ENCODE data around the gene RAB35.

Gene RAB35

DNA sequence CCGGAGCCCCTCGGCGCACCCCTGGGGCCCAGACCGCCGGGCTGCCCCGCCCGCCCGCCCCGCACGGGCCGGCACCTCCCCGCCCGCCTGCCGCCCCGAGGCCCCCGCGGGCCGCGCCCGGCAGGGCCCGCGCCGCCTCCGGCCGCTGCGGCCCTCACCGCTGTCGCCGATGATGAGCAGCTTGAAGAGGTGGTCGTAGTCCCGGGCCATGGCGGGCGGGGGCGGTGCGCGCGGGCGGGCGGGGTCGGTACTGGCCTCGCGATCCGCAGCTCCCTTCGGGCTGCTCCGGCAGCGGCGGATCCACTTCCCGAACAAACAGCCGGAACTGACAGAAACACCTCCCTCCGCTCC is at the start of gene RAB35:
RAB35 (minus strand) TSS at position 313 of the 351 bp plus-strand sequence; CDS start at position 210, 103 bp downstream.
- DNase-seq (ENCODE audit: low spot score), result peak; percentile 99

DNA sequence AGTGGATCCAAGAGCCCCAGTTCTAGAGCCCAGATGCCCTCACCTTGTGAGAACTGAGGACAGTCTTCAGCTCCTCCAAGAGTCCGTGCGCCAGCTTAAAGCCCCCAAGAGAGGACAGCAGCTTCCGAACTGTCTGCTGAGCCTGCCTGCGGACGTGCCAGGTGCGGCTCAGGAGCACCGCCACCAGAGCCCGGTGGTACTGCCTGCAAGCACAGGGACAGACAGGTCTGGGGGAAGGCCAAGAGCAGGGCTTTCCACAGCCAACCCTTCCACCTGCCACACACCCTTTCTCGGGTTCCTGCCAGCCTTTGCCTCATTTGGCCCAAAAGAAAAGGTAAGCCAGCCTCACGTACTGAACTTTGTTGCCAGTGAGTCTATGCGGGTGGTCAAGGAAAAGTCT is 47.7 kb upstream of the RAB35 start:
- no peak for DNase-seq (ENCODE audit: low spot score)

DNA sequence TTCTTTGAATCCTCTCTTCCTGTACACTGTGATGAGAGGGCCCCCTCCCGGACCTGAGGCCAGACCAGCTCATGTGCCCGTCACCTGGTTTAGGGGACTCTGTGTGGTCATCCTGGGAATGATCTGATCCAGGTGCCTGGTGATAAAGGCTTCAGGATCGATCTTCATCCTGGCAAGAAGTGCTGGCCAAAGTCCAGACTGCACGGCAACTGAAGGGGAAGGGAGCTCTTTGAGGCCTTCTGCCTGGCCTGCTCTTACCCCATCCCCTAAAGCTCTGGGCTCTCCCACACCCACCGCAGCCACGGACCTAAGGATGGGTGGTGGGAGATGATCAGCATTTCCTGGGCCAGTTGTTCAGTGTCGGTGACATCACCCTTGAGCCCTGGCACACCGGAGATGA is 46.2 kb upstream of the RAB35 start:
- DNase-seq (ENCODE audit: low spot score), result no peak

DNA sequence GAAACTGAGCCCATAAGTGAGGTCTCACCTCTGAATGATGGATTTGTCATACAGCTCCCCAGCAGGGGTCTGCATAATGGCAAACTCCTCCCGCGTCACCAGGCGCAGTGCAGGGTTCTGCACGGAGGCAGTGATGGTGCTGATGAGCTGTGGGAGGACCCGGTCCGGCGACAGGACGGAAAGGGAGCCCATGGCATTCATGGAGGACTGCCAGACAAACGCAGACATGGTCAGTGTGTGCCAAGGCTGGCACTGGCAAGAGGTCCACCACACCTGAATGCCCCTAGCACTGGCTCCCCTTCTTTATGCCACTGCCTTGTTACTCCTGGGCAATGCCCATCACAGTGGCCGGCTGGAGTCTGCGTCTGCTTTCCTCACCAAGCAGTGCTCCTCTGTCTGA is 45.3 kb upstream of the RAB35 start:
- no peak for DNase-seq (ENCODE audit: low spot score)

DNA sequence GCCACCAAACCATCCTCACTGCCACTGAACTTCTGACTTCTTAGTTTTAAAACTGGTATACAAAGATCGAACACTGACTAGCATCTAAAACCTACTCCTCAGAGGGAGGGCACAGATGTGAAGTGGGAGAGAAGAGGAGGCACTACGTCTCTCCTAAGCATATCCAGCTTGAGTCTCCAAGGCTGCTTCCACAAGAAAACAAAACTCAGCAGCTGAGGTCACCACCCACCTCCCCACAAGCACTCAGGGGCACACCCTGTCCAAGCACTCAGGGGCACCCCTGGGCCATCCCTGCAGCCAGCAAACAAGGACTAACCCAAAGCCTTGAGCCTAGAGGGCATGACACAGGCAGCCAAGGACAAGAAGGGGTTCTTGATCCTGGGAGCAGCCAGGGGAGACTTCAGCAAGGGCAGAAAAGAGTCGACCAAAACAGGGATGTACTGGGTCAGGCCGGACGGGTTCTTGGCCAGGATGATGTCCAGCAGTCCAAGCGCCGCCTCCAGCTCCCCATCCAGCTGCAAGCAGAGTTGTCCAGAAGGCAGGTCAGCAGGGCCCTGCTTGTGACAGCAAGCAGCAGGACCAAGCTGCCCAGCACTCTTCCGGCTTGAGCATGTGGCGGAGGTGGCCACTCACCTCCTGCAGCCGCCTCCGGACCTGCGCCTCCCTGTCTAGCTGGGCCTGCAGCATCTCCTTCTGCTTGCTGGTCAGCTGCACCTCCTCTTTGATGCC is 43.1 kb upstream of the RAB35 start:
- DNase-seq (ENCODE audit: low spot score), result no peak

DNA sequence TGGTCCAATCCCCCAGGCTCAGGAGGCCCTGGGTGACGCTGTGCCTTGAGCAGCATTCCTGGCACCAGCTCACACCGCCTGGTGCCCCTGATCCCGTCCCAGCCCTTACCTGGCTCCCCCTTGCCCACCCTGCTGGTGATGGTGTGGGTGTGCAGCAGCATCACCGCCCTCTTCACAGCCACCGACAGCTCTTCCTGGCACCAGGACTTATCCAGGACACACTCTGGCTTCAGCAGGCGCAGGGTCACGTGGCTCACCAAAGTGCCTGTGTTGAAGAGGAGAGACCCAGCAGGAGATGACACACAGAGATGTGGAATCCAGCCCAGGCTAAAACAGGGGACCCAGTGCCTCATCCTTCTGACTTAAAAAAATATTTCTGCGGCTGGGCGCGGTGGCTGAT is 41.8 kb upstream of the RAB35 start:
- DNase-seq (ENCODE audit: low spot score), result no peak

DNA sequence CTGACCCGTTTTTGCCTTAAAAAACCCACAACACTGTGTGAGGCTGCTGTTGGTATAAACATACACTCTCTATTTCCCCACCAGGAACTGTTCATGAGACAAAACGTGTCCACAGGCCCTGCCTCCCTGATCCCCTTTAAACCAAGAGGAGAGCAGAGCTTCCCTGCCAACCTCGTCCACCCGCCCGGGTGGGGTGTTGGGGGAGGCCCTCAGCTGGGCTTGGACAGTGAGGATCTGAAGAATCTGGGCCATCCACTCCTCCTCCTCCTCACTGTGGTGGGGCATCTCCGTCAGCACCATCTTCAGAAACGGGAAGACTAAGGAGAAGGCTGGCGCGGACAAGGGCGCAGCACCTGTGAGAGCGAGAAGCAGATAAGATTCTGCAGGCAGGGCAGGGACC is 41.1 kb upstream of the RAB35 start:
- no peak for DNase-seq (ENCODE audit: low spot score)

DNA sequence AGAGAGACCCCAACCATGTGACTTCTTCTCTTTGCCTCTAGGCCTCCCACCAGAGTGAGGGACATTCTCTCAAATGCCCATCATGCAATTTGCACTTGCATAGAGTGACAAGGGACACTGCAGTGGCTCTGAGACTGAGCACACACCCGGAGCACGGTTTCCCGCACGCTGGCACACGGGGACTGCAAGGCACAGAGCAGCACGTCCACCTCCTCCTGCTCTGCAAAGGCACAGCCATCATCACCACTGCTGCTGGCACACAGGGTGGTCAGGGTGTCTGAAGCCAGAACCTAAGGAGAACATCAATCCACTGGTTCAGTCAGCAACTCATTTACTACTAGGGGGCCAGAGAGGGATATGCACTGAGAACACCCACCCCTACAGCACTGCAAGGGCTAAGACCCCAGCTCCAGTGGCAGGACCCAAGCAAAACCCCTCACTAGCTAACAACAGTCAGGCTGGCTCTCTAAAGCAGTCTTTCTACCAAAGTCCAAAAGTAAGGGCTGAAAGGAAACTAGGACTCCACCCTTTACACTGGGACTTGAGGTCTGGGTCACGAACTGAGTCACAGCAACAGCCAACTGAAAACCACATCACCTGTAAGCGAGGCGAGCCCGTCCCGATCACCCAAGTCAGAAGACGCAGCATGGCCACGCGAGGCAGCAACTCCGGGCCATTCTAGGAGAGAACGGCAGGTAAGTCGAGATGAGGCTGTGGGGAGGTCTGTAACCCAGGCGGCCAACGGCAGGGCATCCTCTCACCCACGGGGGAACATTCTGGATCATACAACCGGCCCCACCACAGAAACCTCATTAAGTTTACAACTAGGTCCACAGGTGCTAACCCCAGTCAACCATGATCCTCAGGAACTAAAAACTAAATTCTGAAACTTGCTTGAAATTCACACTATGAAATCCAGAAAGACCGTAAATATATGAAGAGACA is 40.0 kb upstream of the RAB35 start:
- no peak for DNase-seq (ENCODE audit: low spot score)

DNA sequence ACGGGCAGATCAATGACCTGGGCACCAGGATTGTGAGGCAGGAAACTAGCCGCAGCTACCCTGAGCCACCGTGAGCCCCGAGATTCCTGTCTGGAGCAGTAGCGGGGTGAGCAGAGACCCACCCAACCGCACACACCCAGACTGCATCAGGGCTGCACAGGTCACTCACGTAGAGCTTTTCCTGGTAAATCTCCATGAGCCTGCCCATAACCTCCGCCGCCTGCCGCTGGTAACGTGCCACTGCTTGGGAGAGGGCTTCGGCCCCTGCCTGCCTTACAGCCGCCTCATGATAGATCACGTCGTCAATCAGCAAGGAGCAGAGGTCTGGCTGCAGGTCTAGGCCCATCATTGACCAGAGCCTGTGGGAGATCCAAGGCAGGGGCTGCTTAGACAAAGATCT is 38.5 kb upstream of the RAB35 start:
- DNase-seq (ENCODE audit: low spot score), result no peak

DNA sequence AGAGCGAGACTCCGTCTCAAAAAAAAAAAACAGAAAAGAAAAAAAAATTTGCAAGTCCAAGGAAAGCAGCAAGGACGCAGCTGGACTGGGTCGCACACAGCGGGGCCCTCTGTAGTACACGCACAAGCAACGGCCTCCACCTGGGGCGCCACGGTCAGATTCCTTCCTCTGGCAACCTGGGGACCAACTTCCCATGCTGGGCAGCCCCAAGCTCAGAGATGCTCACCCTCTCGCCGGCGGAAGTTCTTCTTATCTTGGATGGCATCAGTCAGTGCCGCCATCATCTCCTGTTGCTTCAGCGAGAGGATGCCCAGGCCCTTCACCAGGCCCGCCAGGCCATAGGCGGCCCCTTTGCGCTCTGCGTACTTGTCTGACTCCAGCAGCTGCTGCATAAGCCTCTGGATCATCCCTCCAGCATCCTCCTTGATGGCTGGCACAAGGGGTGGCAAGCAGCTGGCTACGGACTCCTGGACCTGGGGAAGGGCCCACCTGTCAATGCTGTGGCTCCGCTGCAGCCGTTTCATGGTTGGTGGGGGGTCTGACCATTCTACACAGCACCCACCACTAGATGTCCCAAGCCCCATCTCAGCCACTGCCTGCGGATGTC is 34.5 kb upstream of the RAB35 start:
- no peak for DNase-seq (ENCODE audit: low spot score)

DNA sequence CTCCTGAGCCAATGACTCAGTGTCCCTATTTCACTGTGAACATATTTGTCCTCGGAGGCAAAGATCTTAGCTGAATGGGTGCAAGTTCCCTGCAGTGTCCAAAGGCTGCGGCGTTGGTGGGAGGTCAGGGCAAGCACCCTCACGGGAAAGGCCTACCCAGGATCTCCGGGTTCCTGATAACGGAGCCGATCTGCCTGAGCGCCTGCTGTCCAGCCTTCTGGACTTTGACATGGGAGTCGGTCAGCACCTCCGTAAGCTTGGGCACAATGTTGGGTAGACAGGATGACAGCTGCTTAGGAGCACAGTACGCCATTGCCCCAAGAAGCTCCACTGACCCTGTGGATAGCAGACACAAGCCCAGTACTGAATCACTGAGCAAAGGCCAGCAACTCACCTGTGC is 31.5 kb upstream of the RAB35 start:
- DNase-seq (ENCODE audit: low spot score), result no peak

DNA sequence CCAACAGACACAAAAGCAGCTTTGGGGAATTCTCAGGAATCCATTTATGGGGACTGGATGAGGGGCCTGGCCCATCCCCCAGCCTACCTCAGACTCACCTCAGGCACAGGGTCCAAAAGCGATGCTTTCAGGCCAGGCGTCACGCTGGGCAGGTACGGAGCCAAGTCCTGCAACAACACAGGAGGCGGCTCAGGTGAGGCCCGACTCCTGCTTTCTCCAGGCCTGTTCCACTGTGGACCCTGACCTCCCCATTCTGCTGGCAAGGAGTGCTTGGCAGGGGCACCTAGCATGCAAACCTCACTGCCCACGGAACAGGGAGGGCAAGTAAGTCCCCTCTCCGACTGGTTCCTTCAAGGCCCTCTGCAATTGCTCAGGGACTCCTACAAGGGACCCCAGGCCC is 28.6 kb upstream of the RAB35 start:
- no peak for DNase-seq (ENCODE audit: low spot score)

DNA sequence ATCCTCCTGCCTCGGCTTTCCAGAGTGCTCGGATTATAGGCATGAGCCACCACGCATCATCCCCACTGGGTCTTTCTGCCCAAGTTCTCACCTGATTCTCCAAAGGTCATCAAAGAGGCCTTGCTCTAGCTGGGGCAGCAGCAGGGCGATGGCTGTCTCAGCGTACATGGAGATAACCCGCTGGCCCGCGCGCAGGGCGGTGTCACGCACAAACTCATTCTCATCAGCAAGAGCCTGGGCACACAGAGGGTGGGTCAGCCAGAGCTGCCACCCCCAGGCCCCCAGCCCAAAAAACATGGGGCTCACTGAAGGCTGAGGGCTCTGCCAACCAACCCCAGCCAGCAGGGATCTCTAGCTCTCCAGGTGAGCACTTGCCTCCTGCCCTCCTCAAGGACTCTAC is 27.7 kb upstream of the RAB35 start:
- no peak for DNase-seq (ENCODE audit: low spot score)

DNA sequence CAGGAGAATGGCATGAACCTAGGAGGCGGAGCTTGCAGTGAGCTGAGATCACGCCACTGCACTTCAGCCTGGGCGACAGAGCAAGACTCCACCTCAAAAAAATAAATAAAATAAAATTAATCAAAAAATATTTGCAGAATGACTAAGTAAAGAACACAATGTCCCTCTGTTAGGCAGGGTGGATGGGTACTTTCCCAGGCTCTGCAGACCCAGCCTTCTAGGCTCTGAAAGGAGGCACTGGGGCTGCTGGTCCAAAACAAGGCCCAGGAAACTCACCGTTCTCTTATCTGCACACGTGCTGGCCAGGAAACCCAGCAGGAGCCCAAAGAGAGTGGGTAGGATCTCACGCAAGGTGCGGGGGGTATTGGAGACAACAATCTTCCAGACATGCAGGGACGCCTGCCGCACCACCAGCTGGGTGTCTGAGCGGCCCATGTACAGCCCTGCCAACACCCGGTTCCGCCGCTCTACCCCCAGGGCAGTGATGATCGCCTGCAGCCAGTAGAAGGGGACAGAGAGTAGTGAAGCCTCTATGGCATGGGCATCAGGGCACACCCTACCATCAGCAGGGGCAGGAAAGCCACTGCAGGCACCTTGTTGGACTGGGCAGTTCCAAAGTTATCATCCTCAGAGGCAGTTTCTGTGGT is 25.8 kb upstream of the RAB35 start:
- DNase-seq (ENCODE audit: low spot score), result no peak

DNA sequence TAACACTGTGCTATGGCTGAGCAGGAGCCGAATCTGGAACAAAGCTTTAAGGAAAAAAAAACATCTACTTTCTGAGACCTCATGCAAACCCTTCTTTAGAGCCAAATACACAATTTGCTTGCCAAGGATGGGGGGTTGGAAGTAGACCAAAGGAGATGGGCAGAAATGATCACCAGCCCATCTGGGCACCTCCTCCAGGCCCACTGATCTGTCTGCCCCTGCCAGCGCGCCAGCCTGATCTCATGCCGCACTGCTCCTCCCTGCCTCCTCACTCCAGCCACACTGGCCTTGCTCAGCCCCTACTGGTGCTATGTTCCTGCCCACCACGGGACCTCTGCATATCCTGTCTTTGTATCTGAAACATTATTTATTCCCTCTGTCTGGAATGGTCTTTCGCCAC is 24.8 kb upstream of the RAB35 start:
- DNase-seq (ENCODE audit: low spot score), result no peak

DNA sequence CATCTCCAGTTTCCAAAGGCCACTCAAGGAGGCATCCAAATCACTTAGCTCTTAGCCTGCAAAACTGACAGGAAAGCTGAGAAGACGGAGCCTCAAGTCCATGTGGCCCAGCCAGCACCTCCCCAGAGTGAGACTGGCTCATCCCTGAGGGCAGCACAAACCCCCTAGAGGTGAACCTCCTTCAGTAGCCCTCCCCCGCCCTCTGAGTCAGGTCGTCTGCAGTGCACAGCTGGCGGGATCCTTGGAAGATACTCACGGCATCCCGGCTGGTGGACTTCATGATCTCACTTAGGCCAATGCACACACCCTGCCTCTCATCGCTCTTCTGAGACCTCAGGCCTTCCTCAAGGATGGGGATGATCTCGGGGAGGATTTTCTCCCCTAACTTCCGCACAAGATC is 24.1 kb upstream of the RAB35 start:
- no peak for DNase-seq (ENCODE audit: low spot score)

DNA sequence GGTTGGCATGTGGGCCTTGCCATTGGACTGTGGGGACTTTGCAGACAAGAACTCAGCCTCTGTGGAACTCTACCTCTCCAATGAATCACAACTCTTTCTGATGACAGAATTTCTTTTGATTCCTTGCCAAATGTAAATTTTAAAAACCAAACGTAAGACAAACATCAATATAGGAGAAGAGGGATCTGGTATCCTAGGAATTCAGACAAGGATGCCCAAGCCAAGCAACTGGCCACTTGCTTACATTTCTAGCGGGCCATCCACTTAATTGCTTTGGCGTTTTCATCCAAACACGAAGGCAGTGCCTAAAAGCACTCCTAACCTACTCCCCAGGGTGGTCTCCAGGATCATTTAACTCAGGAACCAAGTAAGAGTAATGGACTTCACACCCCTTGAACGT is 23.4 kb upstream of the RAB35 start:
- DNase-seq (ENCODE audit: low spot score), result no peak

DNA sequence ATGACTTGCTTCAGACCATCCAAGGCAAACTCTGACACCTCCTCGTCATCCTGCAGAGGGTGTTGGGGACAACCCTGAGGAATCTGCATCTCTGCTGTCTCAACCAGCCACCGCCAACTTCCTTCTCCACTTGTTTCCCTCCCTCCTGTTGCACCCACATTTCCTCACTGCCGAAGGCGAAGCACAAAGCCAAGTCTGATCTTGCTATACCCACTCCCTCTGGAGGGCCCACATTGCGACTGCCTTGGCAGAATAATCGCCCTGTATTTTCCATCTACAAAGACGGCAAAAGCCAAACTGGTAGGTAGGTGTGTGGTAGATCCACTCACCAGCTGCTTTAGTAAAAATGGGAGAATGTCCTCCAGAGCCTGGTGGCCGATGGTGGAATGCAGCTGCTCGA is 21.8 kb upstream of the RAB35 start:
- DNase-seq (ENCODE audit: low spot score), result no peak

DNA sequence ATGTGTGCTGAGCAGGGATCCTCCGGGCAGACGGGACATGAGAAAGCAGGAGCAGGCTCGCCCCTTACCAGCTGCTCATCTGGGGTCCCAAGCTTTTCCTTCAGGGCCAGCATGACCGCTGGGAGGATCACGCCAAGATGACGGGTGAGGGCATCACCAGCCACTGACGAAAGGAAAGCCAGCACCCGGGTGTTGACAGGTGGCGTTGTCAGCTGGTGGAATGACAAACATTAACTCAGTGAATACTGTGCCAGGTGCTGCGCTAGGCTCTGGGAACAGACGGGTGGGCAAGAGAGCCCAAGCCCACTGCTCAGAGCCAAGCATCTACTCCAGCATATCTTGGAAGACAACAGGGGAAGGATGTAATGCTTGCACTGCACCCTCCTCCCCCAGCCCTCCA is 21.3 kb upstream of the RAB35 start:
- DNase-seq (ENCODE audit: low spot score), result no peak

DNA sequence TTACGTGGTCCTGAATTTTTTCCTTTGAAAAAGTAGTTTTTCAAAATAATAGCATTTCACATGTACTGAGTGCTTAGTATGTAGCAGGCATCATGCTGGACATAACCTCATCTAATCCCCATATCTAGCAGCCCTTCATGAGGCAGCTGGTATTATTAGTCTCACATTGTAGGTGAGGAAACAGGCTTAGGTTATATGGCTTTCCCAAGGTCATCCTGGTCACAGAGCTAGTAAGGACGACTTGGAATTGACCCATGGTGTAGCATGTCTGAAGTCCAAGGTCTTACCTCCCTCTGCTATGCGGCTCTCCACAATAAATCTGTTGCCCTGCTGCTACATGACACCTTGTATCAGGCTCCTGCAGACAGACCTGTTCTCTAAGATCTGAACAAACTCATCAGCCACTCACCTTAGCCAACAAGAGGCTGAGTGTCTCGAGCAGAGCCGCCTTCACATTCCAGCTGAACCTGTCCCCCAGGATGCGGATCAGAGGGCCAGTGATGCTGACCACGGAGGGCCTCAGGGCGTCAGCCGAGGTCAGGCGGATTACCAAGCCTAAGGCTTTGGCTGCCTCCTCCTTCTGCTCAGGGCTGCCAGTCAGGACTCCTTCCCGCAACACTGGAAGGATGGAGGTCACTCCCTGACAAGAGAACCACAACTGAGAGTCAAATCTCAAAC is 19.7 kb upstream of the RAB35 start:
- no peak for DNase-seq (ENCODE audit: low spot score)

DNA sequence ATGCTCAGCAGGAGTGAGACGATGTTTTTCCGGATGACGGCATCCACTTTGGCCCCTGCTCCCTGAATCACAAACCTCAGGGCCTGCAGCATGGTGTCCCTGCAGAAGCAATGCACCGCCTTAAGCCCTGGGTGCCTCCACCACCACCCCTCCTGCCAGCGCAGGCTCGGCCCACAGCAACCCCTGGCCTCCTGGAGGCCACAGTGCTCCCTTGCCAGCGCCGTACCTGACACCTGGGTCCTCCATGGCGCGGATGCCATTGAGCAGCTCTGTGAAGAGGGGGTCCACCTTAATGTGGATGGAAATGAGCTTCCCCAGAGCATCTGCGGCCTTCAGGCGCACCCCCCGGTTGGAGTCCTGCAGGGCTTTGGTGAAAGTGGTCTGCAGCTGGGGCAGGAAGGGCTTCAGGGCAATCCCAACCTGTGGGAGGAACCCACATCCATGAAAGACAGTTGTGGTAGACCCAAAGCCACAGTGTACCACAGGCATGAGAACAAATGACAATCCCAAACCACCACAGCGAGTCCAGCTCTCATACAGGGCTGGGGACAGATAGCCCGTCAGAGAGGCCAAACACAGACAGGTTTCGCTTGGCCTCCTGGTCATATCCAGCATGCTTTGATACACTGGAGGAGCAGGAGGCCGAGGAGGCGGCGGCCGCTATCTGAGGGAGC is 17.9 kb upstream of the RAB35 start:
- no peak for DNase-seq (ENCODE audit: low spot score)
